Embryonic facial prominence (tissue), 1 donor: ENCODE measurements around the gene XXYLT1.

Experiments used
- DNase-seq: peaks from one replicate; pipeline ENCODE4 v3.0.0-alpha.2; 2016; ENCODE audit errors: extremely low spot score

The XXYLT1 gene

DNA sequence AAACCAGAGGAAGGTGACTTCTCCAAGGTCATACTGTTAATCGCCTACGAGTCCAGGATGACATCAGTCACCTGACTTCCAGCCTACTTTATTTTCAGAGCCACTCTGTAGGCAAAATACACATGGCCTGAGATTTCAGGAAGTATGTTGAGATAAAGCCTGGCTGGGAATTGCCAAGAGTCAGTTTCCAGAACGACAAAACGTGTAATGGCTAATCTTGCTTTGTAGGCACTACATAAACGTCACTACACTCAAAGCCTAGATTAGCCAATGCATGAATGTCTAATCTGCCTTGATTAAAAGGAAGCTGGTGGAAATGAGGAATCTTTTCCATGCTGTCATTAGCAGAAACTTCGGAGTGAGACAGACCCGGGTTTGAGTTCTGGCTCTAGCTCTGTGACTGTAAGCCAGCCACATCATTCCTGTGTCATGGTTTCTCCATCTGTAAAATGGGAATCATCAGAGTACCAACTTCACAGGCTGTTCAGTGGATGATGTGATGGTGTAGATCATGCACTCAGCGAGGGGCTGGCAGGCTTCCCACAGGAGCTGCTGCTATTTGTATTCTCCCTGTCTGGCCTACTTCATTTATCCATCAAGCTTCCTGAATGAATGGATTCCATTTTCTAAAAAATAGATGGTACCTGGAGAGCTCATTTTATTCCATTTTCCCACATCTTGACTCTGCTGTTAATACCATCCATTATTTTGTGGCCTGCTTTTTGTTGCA, 241.9 kb downstream of the XXYLT1 start:
- no peak for DNase-seq

DNA sequence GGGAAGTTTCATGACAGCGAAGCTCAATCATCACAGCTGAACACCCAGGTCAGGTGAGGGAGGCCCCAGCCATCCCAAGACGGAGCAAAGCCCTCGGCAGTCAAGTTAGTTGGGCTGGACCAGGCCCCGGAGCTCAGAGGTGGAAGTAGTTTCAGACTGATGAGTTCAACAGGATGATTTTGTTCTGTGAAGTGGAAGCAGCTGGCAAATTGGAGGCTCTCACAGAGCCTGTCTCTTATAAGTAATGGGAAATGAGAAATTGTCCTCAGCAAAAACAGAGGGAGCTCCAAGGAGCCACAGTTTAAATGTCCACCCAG, 245.1 kb downstream of the XXYLT1 start:
- DNase-seq, result no peak

DNA sequence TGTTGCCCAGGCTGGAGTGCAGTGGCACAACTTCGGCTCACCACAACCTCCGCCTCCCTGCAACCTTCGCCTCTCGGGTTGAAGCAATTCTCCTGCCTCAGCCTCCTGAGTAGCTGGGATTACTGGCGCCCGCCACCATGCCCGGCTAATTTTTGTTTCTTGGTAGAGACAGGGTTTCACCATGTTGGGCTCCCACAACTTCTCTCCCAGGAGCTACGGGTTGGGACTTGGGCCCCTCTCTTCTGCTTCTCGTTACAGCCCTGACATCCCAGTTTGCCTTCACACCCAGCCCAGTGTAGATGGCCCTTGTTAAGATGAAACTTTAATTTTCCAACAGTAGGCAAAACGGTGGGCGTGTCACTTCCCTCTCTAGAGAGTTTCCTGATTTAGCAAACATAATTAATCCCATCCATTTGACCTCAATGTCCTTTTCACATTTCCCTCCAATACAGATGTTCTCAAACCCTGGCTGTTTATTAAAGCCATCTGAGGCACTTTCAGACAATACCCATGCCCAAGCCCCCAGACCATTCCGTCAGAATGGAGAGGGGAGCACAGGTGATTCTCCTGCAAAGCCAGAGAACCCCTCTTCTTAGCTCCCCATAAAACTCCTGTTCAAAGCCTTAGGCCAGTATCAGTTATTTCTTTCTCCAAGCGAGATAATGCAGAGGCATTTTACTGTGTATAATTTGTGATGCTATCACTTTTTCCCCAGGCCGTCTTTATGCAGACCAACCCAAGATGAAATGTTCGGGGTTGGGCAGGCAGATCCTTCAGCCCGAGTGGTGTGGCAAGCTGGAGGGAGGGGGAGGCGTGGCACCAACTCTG, 245.7 kb downstream of the XXYLT1 start:
- DNase-seq, result no peak

DNA sequence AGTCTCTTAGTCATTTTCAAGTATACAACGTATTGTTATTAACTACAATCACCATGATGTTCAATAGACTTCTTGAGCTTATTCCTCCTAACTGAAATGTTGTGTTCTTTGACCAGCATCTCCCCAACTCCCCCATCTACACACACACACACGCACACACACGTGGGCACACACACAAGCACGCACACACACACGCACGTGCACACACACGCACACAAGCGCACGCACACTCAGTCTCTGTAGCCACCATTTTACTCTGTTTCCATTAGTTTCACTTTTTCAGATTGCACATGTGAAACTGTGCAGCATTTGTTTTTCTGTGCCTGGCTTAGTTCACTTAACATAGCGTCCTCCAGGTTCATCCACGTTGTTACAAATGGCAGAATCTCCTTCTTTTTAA, 247.0 kb downstream of the XXYLT1 start:
- DNase-seq, result no peak

DNA sequence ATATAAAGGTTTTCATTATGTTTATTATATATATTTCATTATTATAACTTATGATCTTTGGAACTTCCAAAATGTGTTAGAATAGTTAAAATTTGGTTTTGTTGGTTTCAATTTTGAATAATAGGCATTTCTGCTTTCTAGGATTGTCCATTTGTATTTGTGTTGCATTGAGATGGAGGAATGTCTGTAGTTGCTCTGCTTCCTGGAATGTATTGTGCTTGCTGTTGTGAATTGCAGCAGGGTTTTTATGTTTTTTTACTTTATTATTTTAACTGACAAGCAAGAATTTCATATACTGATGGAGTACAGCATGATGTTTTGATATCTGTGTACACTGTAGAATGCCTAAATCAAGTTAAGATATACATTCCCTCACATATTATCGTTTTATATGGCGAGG, 247.4 kb downstream of the XXYLT1 start:
- no peak for DNase-seq

DNA sequence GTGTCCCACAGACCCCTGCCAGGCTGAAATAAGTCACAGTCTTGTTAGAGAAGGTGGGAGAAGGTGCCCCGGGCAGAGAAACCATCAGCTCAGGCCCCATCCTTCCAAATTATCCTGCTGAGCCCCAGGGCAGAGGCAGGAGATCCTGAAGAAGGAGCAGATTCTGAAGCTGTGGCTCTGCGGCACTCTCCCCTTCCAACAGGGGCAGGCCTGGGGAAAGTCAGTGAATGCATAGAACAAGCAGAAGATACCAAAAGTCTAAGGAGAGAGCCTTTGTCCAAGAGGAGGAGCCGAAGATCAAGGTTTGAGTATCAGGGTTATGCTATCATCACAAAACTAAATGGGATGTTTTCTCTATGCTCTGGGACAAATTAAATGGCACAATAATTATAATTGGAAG, 249.3 kb downstream of the XXYLT1 start:
- DNase-seq, result no peak

DNA sequence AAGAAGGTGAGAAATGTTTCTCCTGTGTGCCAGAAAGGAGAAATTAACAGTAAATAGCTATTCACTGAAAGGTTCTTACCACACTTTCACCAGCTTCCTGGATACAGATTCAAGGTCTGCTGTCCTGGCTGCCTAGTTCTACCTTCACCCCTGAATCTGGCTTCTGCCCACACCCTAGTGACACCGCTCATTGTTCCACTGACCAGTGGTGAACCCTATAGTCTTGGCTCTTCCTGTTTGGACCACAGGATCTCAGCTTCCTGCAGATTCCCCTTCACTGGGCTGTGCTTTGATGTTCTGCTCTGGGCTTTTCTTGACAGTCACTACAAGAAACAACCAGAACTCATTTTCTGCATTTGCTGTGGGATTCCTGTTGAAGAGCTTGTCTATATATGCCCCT, 250.0 kb downstream of the XXYLT1 start:
- DNase-seq, result no peak

DNA sequence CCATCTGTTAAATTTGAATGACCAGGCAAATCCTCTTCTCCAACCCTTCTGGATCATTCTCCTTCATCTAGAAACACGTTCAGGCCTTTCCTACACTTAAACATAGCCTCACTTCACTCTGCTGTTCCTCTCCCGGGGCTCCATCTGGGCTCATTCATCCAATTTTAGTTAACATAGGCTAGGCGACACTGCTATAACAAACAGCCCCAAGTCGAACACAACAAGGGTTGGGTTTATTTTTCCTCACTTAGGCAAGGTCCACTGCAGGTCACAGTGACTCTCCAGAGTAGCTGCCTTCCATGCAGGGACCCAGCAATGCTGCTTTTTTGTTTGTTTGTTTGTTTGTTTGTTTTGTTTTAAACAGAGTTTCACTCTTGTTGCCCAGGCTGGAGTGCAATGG, 250.8 kb downstream of the XXYLT1 start:
- DNase-seq, result no peak

DNA sequence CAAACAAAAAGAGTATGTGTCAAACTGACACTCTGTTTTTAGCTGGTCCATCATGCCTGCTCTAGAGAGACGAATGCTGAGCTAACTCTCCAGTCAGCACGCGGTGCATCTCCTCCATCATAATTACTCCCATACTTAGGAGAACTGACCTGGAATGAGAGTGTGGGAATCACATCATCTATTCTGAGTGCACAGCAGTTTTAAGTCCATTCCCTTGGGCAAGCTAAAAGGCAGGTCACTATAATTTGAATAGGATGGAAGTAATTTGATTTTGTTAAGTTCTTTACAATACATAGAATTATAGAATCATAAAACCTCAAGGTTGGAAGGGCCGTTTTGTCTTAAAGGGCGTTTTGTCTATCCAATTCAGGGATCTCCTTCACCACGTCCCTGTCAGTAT, 251.6 kb downstream of the XXYLT1 start:
- no peak for DNase-seq
